Panc1 (cell line): ENCODE results near the gene HDAC7. TPM values are rescaled to one million over a fixed set of nuclear protein-coding genes. Genes with fewer than 3 reads are reported as not detected.

ENCODE experiments used
- ATAC-seq: fragments of 200-7000 bp; cut with Tn5 transposase; 2 replicates; pipeline ENCODE4 v1.9.1; 2020; ENCODE audit warnings: mild to moderate bottlenecking, moderate library complexity
- BruUV-seq: library from RNA; stranded (reverse); fragments of 400-500 nt; replicated peaks from 2 replicates; lab custom pipeline; 2021; lab: Mats Ljungman, UMichigan
- CTCF ChIA-PET: fragments of 300-600 bp; sonication (Branson Sonifier 250); formaldehyde crosslinking; loops from one replicate; lab custom pipeline; 2022; ENCODE audit warnings: antibody characterized with exemption; lab: Charles Lee
- POLR2A ChIA-PET: fragments of 300-600 bp; sonication (Branson Sonifier 250); formaldehyde crosslinking; loops from one replicate; lab custom pipeline; 2022; ENCODE audit warnings: antibody characterized with exemption; lab: Charles Lee
- DNase-seq: peaks from one replicate; pipeline ENCODE4 v3.0.0-alpha.2; 2010; ENCODE audit warnings: low read depth, low spot score
- H3K27ac ChIP-seq: 2 replicates; pipeline ENCODE4 v1.5.1; 2011; ENCODE audit warnings: mild to moderate bottlenecking, low read length, inconsistent platforms
- H3K27me3 ChIP-seq: fragments of 200-500 bp; sonication (Bioruptor generic); 2 replicates; pipeline ENCODE4 v1.6.0; 2014; ENCODE audit warnings: low read length, inconsistent platforms; ENCODE audit not compliant: control insufficient read depth, insufficient read depth
- H3K36me3 ChIP-seq: fragments of 200-500 bp; sonication (Bioruptor generic); 2 replicates; pipeline ENCODE4 v1.5.1; 2014; ENCODE audit warnings: inconsistent platforms, mild to moderate bottlenecking, low read length, moderate library complexity; ENCODE audit not compliant: control insufficient read depth, insufficient read depth
- H3K4me1 ChIP-seq: 2 replicates; pipeline ENCODE4 v1.5.1; 2011; ENCODE audit warnings: inconsistent platforms, mild to moderate bottlenecking, low read length, moderate library complexity; ENCODE audit not compliant: control insufficient read depth, insufficient read depth
- H3K4me3 ChIP-seq, 2 experiments: 2 replicates each; pipeline ENCODE4 v1.5.1; 2011 to 2012; ENCODE audit warnings: low read depth in 2 of 2, low read length in 2 of 2, mild to moderate bottlenecking in 2 of 2, inconsistent platforms in 1 of 2, moderate library complexity in 1 of 2
- H3K9me3 ChIP-seq: fragments of 200-500 bp; sonication (Bioruptor generic); 2 replicates; pipeline ENCODE4 v1.5.1; 2014; ENCODE audit warnings: low read depth, mild to moderate bottlenecking, inconsistent platforms, low read length, moderate library complexity; ENCODE audit not compliant: control insufficient read depth, insufficient read depth
- POLR2AphosphoS5 ChIP-seq: IDR thresholded peaks from 2 replicates; pipeline ENCODE4 v1.6.1; 2012; ENCODE audit warnings: mild to moderate bottlenecking, low read depth, low read length, moderate library complexity
- SIN3A ChIP-seq: IDR thresholded peaks from 2 replicates; pipeline ENCODE4 v1.6.1; 2012; ENCODE audit warnings: low read depth, mild to moderate bottlenecking, low read length, moderate library complexity, borderline replicate concordance; ENCODE audit not compliant: insufficient read depth
- TCF7L2 ChIP-seq: IDR thresholded peaks from 2 replicates; pipeline ENCODE4 v1.6.1; 2011; ENCODE audit warnings: mild to moderate bottlenecking, low read depth, low read length, inconsistent platforms
- in situ Hi-C: cut with HindIII; loops from 2 replicates; pipeline ENCODE4 v1.10.0; 2016; ENCODE audit warnings: low sequenced_read_pairs, low pct_unique_long_range_greater_than_20kb
- intact Hi-C: fragments of 100-400 bp; cut with micrococcal nuclease; formaldehyde crosslinking; loops from one replicate; pipeline ENCODE4 v1.10.0; 2022; ENCODE audit not compliant: unreplicated experiment
- total RNA-seq: library from RNA; stranded (reverse); gene quantifications from one replicate; pipeline ENCODE4 v1.2.1, GENCODE V29; 2021; ENCODE audit not compliant: unreplicated experiment
- TF ChIP-seq, protein P1 (sequence below): fragments of 450-650 bp; IDR thresholded peaks from 2 replicates; pipeline ENCODE4 v1.5.1; 2017; ENCODE audit warnings: mild to moderate bottlenecking
- TF ChIP-seq, protein P2 (sequence below), 2 experiments: IDR thresholded peaks; 2 replicates each; pipeline ENCODE4 v1.6.1; 2011 to 2012; ENCODE audit warnings: low read depth in 2 of 2, control low read depth in 1 of 2, low read length in 1 of 2, mild to moderate bottlenecking in 1 of 2, moderate library complexity in 1 of 2; ENCODE audit not compliant: insufficient read depth in 1 of 2

The HDAC7 gene
- total RNA-seq, 1 experiment from 2014 or later, result 84.2 TPM

DNA sequence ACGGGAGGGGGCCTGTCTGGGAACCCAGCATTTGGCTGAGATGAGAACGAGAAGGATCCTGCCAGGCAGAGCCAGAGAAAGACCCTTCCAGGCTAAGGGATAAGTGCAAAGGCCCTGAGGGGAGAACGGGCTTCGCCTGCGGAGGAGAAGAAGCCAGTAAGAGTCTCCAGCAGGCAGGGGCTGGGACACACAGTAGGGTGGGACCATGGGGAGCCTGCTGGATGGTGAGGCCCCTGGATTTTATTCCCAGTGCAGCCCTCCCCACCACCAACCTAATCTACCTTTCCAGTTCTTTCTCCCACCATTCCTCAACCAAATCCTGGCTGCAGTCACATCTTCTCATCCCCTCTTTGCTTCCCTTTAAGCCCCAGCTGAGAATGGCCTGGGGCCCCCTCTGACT lies 73.6 kb downstream of the HDAC7 start:
- intact Hi-C loops, result no loop called here
- ChIA-PET POLR2A (no interaction called here), CTCF (no interaction called here)
- in situ Hi-C loops, result no loop called here
- TF ChIP-seq TCF7L2 (no peak), SIN3A (no peak), POLR2AphosphoS5 (no peak)
- TF ChIP-seq, protein P1, sequence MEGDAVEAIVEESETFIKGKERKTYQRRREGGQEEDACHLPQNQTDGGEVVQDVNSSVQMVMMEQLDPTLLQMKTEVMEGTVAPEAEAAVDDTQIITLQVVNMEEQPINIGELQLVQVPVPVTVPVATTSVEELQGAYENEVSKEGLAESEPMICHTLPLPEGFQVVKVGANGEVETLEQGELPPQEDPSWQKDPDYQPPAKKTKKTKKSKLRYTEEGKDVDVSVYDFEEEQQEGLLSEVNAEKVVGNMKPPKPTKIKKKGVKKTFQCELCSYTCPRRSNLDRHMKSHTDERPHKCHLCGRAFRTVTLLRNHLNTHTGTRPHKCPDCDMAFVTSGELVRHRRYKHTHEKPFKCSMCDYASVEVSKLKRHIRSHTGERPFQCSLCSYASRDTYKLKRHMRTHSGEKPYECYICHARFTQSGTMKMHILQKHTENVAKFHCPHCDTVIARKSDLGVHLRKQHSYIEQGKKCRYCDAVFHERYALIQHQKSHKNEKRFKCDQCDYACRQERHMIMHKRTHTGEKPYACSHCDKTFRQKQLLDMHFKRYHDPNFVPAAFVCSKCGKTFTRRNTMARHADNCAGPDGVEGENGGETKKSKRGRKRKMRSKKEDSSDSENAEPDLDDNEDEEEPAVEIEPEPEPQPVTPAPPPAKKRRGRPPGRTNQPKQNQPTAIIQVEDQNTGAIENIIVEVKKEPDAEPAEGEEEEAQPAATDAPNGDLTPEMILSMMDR, result no peak
- TF ChIP-seq, protein P2, sequence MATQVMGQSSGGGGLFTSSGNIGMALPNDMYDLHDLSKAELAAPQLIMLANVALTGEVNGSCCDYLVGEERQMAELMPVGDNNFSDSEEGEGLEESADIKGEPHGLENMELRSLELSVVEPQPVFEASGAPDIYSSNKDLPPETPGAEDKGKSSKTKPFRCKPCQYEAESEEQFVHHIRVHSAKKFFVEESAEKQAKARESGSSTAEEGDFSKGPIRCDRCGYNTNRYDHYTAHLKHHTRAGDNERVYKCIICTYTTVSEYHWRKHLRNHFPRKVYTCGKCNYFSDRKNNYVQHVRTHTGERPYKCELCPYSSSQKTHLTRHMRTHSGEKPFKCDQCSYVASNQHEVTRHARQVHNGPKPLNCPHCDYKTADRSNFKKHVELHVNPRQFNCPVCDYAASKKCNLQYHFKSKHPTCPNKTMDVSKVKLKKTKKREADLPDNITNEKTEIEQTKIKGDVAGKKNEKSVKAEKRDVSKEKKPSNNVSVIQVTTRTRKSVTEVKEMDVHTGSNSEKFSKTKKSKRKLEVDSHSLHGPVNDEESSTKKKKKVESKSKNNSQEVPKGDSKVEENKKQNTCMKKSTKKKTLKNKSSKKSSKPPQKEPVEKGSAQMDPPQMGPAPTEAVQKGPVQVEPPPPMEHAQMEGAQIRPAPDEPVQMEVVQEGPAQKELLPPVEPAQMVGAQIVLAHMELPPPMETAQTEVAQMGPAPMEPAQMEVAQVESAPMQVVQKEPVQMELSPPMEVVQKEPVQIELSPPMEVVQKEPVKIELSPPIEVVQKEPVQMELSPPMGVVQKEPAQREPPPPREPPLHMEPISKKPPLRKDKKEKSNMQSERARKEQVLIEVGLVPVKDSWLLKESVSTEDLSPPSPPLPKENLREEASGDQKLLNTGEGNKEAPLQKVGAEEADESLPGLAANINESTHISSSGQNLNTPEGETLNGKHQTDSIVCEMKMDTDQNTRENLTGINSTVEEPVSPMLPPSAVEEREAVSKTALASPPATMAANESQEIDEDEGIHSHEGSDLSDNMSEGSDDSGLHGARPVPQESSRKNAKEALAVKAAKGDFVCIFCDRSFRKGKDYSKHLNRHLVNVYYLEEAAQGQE (IDR thresholded peaks at IDR 0.05; ENCODE audit: insufficient read depth in 1 of 2, low read depth in 2 of 2, low read length in 1 of 2), result no peak
- no peak overlapping the region for H3K4me3 ChIP-seq
- no peaks in the 10 kb centered on the region; the same call in 1 of the 2 replicates for H3K4me1 ChIP-seq
- ATAC-seq (no peak), DNase-seq (no peak)
- no TSS peak for BruUV-seq
- H3K36me3 ChIP-seq, result no peaks in the 10 kb centered on the region
- H3K27me3 ChIP-seq, result no peaks in the 10 kb centered on the region
- no peaks in the 10 kb centered on the region for H3K9me3 ChIP-seq
- H3K27ac ChIP-seq, result no peak overlapping the region

DNA sequence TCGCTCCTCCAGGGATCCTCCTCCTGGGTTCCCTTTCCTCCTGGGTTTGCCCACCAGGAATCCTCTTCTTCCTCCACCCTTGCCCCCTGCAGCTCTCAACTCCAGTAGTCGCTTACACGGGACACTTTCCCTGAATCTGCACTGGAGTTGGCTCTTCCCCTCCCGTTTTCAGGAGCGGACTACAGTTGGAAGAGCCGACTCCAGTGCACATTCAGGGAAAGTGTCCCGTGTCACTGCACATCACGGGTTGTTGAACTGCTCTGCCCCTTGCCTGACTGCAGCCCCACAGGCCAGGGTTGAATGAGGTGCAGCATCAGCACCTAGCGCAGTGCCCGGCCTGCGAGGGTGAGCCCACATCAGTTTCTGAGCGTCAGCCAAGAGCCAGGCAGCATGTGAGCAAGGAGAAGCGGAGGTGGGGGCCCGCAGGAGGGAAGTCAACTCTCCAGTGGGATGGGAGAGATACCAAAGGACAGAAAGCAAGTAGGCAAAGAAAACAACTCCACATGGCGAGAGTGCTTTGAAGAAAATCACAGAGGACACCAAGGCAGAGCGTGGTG lies 74.1 kb downstream of the HDAC7 start:
- no peak for ATAC-seq
- ChIA-PET CTCF (interaction anchor here (1.9 to 3.5 kb wide), 2 partner anchors 21 to 93 kb away, joined by 20 to 24 read pairs; no protein-coding TSS in a partner anchor), POLR2A (interaction anchor here (0.5 kb wide), 1 partner anchor 1661 kb away, joined by 5 read pairs; no protein-coding TSS in a partner anchor)
- Histone ChIP-seq H3K9me3 (no peaks in the 10 kb centered on the region), H3K4me1 (no peaks in the 10 kb centered on the region; the same call in 1 of the 2 replicates), H3K27ac (no peak overlapping the region), H3K36me3 (no peaks in the 10 kb centered on the region), H3K4me3 (no peak overlapping the region), H3K27me3 (no peaks in the 10 kb centered on the region)
- BruUV-seq, result no TSS peak
- DNase-seq, result no peak
- no peak for TF ChIP-seq POLR2AphosphoS5
- no peak for TF ChIP-seq SIN3A
- no peak for TF ChIP-seq TCF7L2
- TF ChIP-seq, protein P1, result no peak
- TF ChIP-seq, protein P2 (IDR thresholded peaks at IDR 0.05; ENCODE audit: insufficient read depth in 1 of 2, low read depth in 2 of 2, low read length in 1 of 2), result no peak
- intact Hi-C loops, result loop anchor here (2.0 kb wide), 1 partner anchor 33 kb away; no protein-coding TSS in a partner anchor
- in situ Hi-C loops, result no loop called here
